Endothelial cell of umbilical vein (primary cell): ENCODE measurements around the gene FBXO11. TPM values are rescaled to one million over a fixed set of nuclear protein-coding genes. Genes with fewer than 3 reads are reported as not detected.

Source experiments
- BruUV-seq: library from RNA; stranded (reverse); fragments of 400-500 nt; replicated peaks from 2 replicates; lab custom pipeline; 2021; lab: Mats Ljungman, UMichigan
- CTCF ChIA-PET: fragments of 300-600, 350-600 bp; sonication (Branson Sonifier 250); formaldehyde crosslinking; loops from one replicate; lab custom pipeline; 2021; ENCODE audit warnings: antibody characterized with exemption, inconsistent platforms; lab: Charles Lee
- POLR2A ChIA-PET: fragments of 300-600, 350-600 bp; sonication (Branson Sonifier 250); formaldehyde crosslinking; loops from one replicate; lab custom pipeline; 2021; ENCODE audit warnings: antibody characterized with exemption, inconsistent platforms; lab: Charles Lee
- DNase-seq: peaks from one replicate; pipeline ENCODE4 v3.0.0-alpha.2; 2011; ENCODE audit warnings: low read depth, low spot score
- FAIRE-seq: peaks from 2 replicates; lab custom pipeline; 2011; peaks lifted over from hg19 to GRCh38; lab: Jason Lieb, UNC
- H2AFZ ChIP-seq: 2 replicates; pipeline ENCODE4 v1.6.0; 2012; ENCODE audit warnings: low read depth, low read length, control low read depth, inconsistent platforms
- H3K27ac ChIP-seq: 2 replicates; pipeline ENCODE4 v1.5.1; 2011; ENCODE audit warnings: low read depth, mild to moderate bottlenecking, control low read depth, low read length, moderate library complexity; ENCODE audit not compliant: insufficient read depth
- H3K27me3 ChIP-seq, 2 experiments: 2 replicates each; pipeline versions ENCODE4 v1.6.0 to v1.6.1; 2011; ENCODE audit warnings: low read length in 2 of 2, mixed read lengths in 1 of 2; ENCODE audit not compliant: control insufficient read depth in 2 of 2, insufficient read depth in 2 of 2
- H3K36me3 ChIP-seq, 2 experiments: 2 replicates in 1 of 2; 3 replicates in 1 of 2; pipeline ENCODE4 v1.5.1; 2011; ENCODE audit warnings: low read length in 2 of 2, mild to moderate bottlenecking in 1 of 2, moderate library complexity in 1 of 2; ENCODE audit not compliant: control insufficient read depth in 2 of 2, insufficient read depth in 2 of 2; ENCODE audit errors: extremely low read depth in 1 of 2
- H3K4me1 ChIP-seq: 3 replicates; pipeline ENCODE4 v1.5.1; 2011; ENCODE audit warnings: mild to moderate bottlenecking, low read length; ENCODE audit not compliant: control insufficient read depth, insufficient read depth; ENCODE audit errors: extremely low read depth
- H3K4me2 ChIP-seq: 2 replicates; pipeline ENCODE4 v1.6.1; 2011; ENCODE audit warnings: low read length, control low read depth, mixed read lengths; ENCODE audit not compliant: insufficient read depth
- H3K4me3 ChIP-seq, 3 experiments: fragments of 200-600 bp in 1 of 3; sonication (generic), shearing (Covaris generic) in 1 of 3; replicated peaks in 1 of 3; 2 replicates each; pipeline ENCODE4 v1.5.1; 2011 to 2016; ENCODE audit warnings: control low read depth in 3 of 3, low read length in 3 of 3, mild to moderate bottlenecking in 2 of 3, inconsistent platforms in 1 of 3, low read depth in 1 of 3, moderate library complexity in 1 of 3; ENCODE audit not compliant: insufficient read depth in 1 of 3
- H3K79me2 ChIP-seq: 2 replicates; pipeline ENCODE4 v1.6.0; 2012; ENCODE audit warnings: low read length, inconsistent platforms; ENCODE audit not compliant: control insufficient read depth, insufficient read depth
- H3K9ac ChIP-seq: replicated peaks from 2 replicates; pipeline ENCODE3; 2011; ENCODE audit warnings: low read length, control low read depth; ENCODE audit not compliant: insufficient read depth; ENCODE audit errors: extremely low read depth
- H3K9me1 ChIP-seq: replicated peaks from 3 replicates; pipeline ENCODE4 v1.6.0; 2011; ENCODE audit warnings: mild to moderate bottlenecking, low read length; ENCODE audit not compliant: control insufficient read depth, insufficient read depth; ENCODE audit errors: extremely low read depth
- H3K9me3 ChIP-seq: replicated peaks from 2 replicates; pipeline ENCODE4 v1.5.1; 2012; ENCODE audit warnings: low read length, inconsistent platforms; ENCODE audit not compliant: control insufficient read depth, insufficient read depth
- H4K20me1 ChIP-seq: replicated peaks from 2 replicates; pipeline ENCODE3; 2011; ENCODE audit warnings: mild to moderate bottlenecking, low read length; ENCODE audit not compliant: control insufficient read depth, insufficient read depth; ENCODE audit errors: extremely low read depth
- CTCF ChIP-seq, 2 donors: IDR thresholded peaks; 1 replicate in 1 of 2; 2 replicates in 1 of 2; pipeline ENCODE4 v1.5.1; 2011; ENCODE audit warnings: low read length in 2 of 2, mild to moderate bottlenecking in 2 of 2, moderate library complexity in 2 of 2, control low read depth in 1 of 2, inconsistent platforms in 1 of 2, low read depth in 1 of 2; ENCODE audit not compliant: insufficient read depth in 1 of 2; ENCODE audit errors: extremely low read depth in 1 of 2
- EZH2 ChIP-seq: IDR thresholded peaks from 2 replicates; pipeline ENCODE4 v1.6.1; 2012; ENCODE audit warnings: borderline replicate concordance, low read depth, mild to moderate bottlenecking, moderate library complexity, low read length, inconsistent platforms; ENCODE audit not compliant: severe bottlenecking
- FOS ChIP-seq: IDR thresholded peaks from 2 replicates; pipeline ENCODE4 v1.6.1; 2011; ENCODE audit warnings: mild to moderate bottlenecking, low read length, moderate library complexity, borderline replicate concordance; ENCODE audit not compliant: insufficient read depth
- JUN ChIP-seq: IDR thresholded peaks from 2 replicates; pipeline ENCODE4 v1.6.1; 2011; ENCODE audit warnings: borderline replicate concordance, low read depth; ENCODE audit not compliant: insufficient read length, insufficient read depth
- MAX ChIP-seq: IDR thresholded peaks from 2 replicates; pipeline ENCODE4 v1.6.1; 2011; ENCODE audit not compliant: insufficient read depth, insufficient read length
- MYC ChIP-seq: IDR thresholded peaks from one replicate; pipeline ENCODE4 v1.6.1; 2011; ENCODE audit warnings: mild to moderate bottlenecking, low read depth, low read length
- POLR2AphosphoS5 ChIP-seq: IDR thresholded peaks from 2 replicates; pipeline ENCODE4 v1.6.1; 2012; ENCODE audit warnings: low read depth, mild to moderate bottlenecking, control low read depth, low read length, moderate library complexity; ENCODE audit not compliant: insufficient read depth
- dilution Hi-C: fragments of 300-500 bp; cut with MboI; formaldehyde crosslinking; loops from one replicate; pipeline ENCODE4 v1.15.0; 2019; ENCODE audit warnings: low sequenced_read_pairs; ENCODE audit not compliant: extremely low pct_ligation_motif_present
- intact Hi-C: fragments of 100-400 bp; cut with micrococcal nuclease; formaldehyde crosslinking; loops from one replicate; pipeline ENCODE4 v1.10.0; 2022
- polyA plus RNA-seq, 4 experiments: library from polyadenylated mRNA; depleted of rRNA in 3 of 4; stranded (reverse) in 3 of 4; unstranded in 1 of 4; fragments of >200 nt; gene quantifications; 2 replicates each; pipeline versions ENCODE4 v1.2.1 to v1.2.3, GENCODE V29; 2011 to 2012; ENCODE audit warnings: missing spikeins in 1 of 4
- total RNA-seq: library from RNA; stranded (reverse); gene quantifications from 2 replicates; pipeline ENCODE4 v1.2.3, GENCODE V29; 2021

FBXO11 gene
- total and polyA plus RNA-seq, 2 donors (not counting 3 experiments of a cell fraction or from before 2014, with no cell fraction given) = 23.4 to 59.6 TPM

- CTCF ChIA-PET = interaction anchor here (0.9 to 2.3 kb wide), 15 partner anchors 9 to 341 kb away, joined by 3 to 22 read pairs (median 4); no protein-coding TSS in a partner anchor
- Histone ChIP-seq H3K4me2 (peak overlapping the region; percentile 86), H3K27me3 (no peaks in the 10 kb centered on the region), H2AFZ (peak overlapping the region; percentile 63), H4K20me1 (peaks cover 3% of the 10 kb centered on the region), H3K9me3 (no peaks in the 10 kb centered on the region), H3K79me2 (peaks cover 36% of the 10 kb centered on the region), H3K9me1 (no peaks in the 10 kb centered on the region), H3K27ac (peak overlapping the region; percentile 90), H3K4me3 (peak overlapping the region; percentile 44 to 87 (median 58)), H3K4me1 (peaks cover 20% of the 10 kb centered on the region), H3K36me3 (no peaks in the 10 kb centered on the region), H3K9ac (peak overlapping the region; percentile 94)
- DNase-seq (no peak), FAIRE-seq (no peak)
- TF ChIP-seq JUN (no peak), MAX (no peak), EZH2 (no peak), MYC (no peak), CTCF (IDR thresholded peaks at IDR 0.05; ENCODE audit: extremely low read depth in 1 of 2, insufficient read depth in 1 of 2, low read depth in 1 of 2, low read length in 2 of 2) (no peak), POLR2AphosphoS5 (peak; percentile 11), FOS (no peak)
- TSS peak; percentile 76 for BruUV-seq
- intact Hi-C loops (loop anchor here (2.0 to 10.0 kb wide), 4 partner anchors 48 to 682 kb away; partner anchors contain the start of gene MSH6), dilution Hi-C loops (no loop called here)
- POLR2A ChIA-PET = no interaction called here
Observed at GRCh38 chr2:47907039-47907781, 912 bp upstream of the FBXO11 start.
